BJ (cell line): ENCODE results near the gene ANO10. TPM values are rescaled to one million over a fixed set of nuclear protein-coding genes. Genes with fewer than 3 reads are reported as not detected.

Experiments used
- CTCF ChIA-PET: fragments of 350-600 bp; formaldehyde crosslinking; extraction: SDS; loops from one replicate; lab custom pipeline; 2021; ENCODE audit warnings: antibody characterized with exemption, inconsistent platforms; lab: Yijun Ruan, JAX
- POLR2A ChIA-PET: fragments of 300-600 bp; sonication (Branson Sonifier 250); formaldehyde crosslinking; extraction: SDS; loops from one replicate; lab custom pipeline; 2021; ENCODE audit warnings: antibody characterized with exemption; lab: Charles Lee
- DNase-seq: peaks from one replicate; pipeline ENCODE4 v3.0.0-alpha.2; 2011; ENCODE audit warnings: low read depth
- H3K27me3 ChIP-seq: 2 replicates; pipeline ENCODE4 v1.6.0; 2011; ENCODE audit warnings: low read length; ENCODE audit not compliant: control insufficient read depth, insufficient read depth
- H3K36me3 ChIP-seq: 2 replicates; pipeline ENCODE4 v1.5.1; 2011; ENCODE audit warnings: low read length; ENCODE audit not compliant: control insufficient read depth, insufficient read depth
- H3K4me3 ChIP-seq: 2 replicates; pipeline ENCODE4 v1.5.1; 2011; ENCODE audit warnings: low read depth, mild to moderate bottlenecking, control low read depth, low read length
- polyA plus RNA-seq: library from polyadenylated mRNA; depleted of rRNA; stranded (reverse); fragments of >200 nt; gene quantifications from 2 replicates; pipeline ENCODE4 v1.2.3, GENCODE V29; 2011
- TF ChIP-seq, protein P1 (sequence below): IDR thresholded peaks from 2 replicates; pipeline ENCODE4 v1.5.1; 2011; ENCODE audit warnings: low read depth, mild to moderate bottlenecking, control low read depth, inconsistent platforms, low read length, moderate library complexity; ENCODE audit not compliant: insufficient read depth

Gene ANO10
- polyA plus RNA-seq, 1 experiment = 36.6 TPM

GRCh38 chr3:43326891-43327581 is 294.8 kb downstream of the ANO10 start:
- ChIA-PET CTCF (interaction anchor here (1.2 to 1.8 kb wide), 3 partner anchors 10 to 59 kb away, joined by 3 to 7 read pairs (median 3); no protein-coding TSS in a partner anchor), POLR2A (no interaction called here)
- H3K4me3 ChIP-seq = no peak overlapping the region
- H3K36me3 ChIP-seq = no peaks in the 10 kb centered on the region
- TF ChIP-seq, protein P1, sequence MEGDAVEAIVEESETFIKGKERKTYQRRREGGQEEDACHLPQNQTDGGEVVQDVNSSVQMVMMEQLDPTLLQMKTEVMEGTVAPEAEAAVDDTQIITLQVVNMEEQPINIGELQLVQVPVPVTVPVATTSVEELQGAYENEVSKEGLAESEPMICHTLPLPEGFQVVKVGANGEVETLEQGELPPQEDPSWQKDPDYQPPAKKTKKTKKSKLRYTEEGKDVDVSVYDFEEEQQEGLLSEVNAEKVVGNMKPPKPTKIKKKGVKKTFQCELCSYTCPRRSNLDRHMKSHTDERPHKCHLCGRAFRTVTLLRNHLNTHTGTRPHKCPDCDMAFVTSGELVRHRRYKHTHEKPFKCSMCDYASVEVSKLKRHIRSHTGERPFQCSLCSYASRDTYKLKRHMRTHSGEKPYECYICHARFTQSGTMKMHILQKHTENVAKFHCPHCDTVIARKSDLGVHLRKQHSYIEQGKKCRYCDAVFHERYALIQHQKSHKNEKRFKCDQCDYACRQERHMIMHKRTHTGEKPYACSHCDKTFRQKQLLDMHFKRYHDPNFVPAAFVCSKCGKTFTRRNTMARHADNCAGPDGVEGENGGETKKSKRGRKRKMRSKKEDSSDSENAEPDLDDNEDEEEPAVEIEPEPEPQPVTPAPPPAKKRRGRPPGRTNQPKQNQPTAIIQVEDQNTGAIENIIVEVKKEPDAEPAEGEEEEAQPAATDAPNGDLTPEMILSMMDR = no peak
- DNase-seq = no peak
- H3K27me3 ChIP-seq = no peaks in the 10 kb centered on the region

DNA sequence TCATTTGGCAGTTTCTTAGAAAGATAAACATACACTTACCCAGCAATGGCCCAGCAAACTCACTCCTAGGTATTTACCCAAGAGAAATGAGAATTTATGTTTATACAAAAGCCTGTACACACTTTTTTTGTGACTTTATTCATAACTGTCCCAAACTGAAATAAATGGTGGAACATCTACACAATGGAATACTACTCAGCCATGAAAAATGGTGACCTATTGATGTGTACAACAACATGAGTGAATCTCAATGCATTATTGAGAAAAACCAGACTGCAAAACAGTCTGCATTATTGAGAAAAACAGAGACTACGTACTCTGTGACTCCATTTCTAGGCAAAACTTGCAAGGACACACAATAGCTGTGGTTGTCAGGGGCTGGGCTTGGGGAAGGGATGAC is 298.3 kb downstream of the ANO10 start:
- ChIA-PET POLR2A (no interaction called here), CTCF (no interaction called here)
- Histone ChIP-seq H3K27me3 (no peaks in the 10 kb centered on the region), H3K36me3 (no peaks in the 10 kb centered on the region), H3K4me3 (no peak overlapping the region)
- DNase-seq = no peak
- TF ChIP-seq, protein P1 = no peak

DNA sequence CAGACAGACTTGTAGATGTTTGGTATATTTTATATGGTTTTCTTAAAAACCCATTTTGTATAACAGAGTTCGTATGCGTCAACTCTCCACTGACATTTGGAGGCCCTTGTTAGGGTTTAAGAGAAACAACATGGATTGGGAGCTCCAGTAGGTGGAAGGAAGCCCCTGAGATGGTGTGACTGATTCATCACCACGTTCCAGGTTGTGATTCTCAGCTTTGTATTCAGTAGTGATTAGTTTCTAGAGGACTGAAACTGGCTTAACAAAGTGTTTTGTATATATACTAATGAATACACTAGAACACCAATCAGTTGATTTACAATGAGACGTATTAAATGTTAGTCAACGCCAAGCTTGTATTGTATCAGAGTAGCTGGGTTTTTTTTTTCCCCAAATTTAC is 301.5 kb downstream of the ANO10 start:
- H3K4me3 ChIP-seq = no peak overlapping the region
- CTCF ChIA-PET = interaction anchor here (1.0 kb wide), 1 partner anchor 16 kb away, joined by 3 read pairs; no protein-coding TSS in a partner anchor

DNA sequence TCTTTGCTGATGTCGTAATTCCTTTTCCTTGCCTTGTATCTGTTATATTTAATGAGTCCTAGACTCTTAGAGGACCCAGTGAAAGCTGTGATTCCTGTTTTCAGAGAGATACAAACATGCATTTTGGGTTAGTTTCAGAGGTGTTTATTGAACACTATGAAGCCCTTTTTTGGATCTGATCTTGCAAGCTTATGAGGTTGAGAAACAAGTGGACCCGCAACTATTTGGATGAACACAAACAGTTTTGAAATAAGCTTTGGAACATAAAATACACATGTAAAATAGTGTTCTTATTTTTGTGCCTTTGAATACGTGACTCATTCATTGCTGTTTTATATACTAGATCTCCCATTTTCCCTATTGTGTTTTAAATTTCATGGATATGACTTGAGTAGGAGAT is 302.0 kb downstream of the ANO10 start:
- H3K4me3 ChIP-seq = no peak overlapping the region
- TF ChIP-seq, protein P1 = no peak
- peaks cover 3% of the 10 kb centered on the region; the same call in 1 of the 2 replicates for H3K36me3 ChIP-seq
- DNase-seq = no peak
- CTCF ChIA-PET = no interaction called here
- POLR2A ChIA-PET = no interaction called here
- no peaks in the 10 kb centered on the region for H3K27me3 ChIP-seq

More for the DNA sequence above, 301.5 kb downstream of the ANO10 start:
- POLR2A ChIA-PET = no interaction called here
- no peaks in the 10 kb centered on the region for H3K27me3 ChIP-seq
- TF ChIP-seq, protein P1 = no peak
- peaks cover 3% of the 10 kb centered on the region; the same call in 1 of the 2 replicates for H3K36me3 ChIP-seq
- DNase-seq = no peak

DNA sequence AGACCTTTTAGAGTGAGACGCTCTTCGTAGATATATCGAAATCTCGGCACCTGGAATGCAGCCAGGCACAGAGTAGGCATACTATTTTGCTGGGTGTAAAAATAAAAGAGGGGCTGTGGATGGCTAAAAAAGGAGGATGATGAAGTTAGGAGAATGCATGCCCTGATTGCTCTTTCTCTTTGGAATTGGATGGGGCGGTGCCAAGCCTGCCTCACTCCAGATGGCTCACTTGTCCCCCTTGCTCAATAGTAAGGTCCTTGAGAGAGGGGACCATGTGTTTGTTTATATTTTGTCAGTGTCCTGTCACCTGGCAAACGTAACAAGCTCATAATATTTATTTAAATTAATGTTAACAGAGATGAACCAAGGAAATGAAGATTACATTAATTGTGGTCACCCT is 302.4 kb downstream of the ANO10 start:
- CTCF ChIA-PET = no interaction called here
- POLR2A ChIA-PET = no interaction called here

More for the DNA sequence above, 302.4 kb downstream of the ANO10 start:
- no peak for DNase-seq
- Histone ChIP-seq H3K36me3 (peaks cover 3% of the 10 kb centered on the region; the same call in 1 of the 2 replicates), H3K4me3 (no peak overlapping the region), H3K27me3 (no peaks in the 10 kb centered on the region)
- TF ChIP-seq, protein P1 = no peak
